ENCODE data around the gene FBLN1.

FBLN1 gene

DNA sequence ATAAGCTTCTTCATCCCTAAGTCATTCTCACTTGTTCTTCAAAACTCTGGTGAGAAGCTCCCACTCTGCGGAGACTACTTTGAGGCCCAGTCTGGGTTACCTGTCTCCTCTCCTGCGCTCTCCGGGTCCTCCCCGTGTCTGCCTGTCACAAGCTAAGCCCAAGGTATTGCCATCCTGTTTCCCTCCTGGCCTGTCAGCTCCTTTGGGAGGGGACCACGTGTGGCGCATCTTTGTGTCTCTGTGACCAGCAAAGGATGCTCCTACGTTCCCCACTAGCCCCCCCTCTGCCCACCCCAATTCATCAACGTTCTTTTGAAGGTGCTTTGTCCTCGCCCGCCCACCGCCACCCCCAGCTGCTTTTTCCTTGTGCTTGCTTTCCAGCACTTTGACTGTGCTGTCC, 31.8 kb upstream of the FBLN1 start:
- Mint-ChIP-seq H3K27me3 (no peaks in the 10 kb centered on the region), H3K36me3 (ENCODE audit: low read depth) (no peaks in the 10 kb centered on the region), H3K9me3 (no peaks in the 10 kb centered on the region), H3K4me1 (ENCODE audit: low read depth) (no peaks in the 10 kb centered on the region), H3K4me3 (no peak overlapping the region), H3K27ac (no peak overlapping the region)

- no peaks in the 10 kb centered on the region for H3K4me1 Mint-ChIP-seq (ENCODE audit: low read depth)
- peaks cover 8% of the 10 kb centered on the region for H3K27me3 Mint-ChIP-seq
- no peak overlapping the region for H3K27ac Mint-ChIP-seq
- H3K36me3 Mint-ChIP-seq (ENCODE audit: low read depth): no peaks in the 10 kb centered on the region
- no peaks in the 10 kb centered on the region for H3K9me3 Mint-ChIP-seq
- no peak overlapping the region for H3K4me3 Mint-ChIP-seq
These were observed 30.3 kb upstream of the FBLN1 start for GRCh38 chr22:45472426-45472825.

GRCh38 chr22:45473626-45474237, 29.0 kb upstream of the FBLN1 start:
- no peaks in the 10 kb centered on the region for H3K36me3 Mint-ChIP-seq (ENCODE audit: low read depth)
- no peaks in the 10 kb centered on the region for H3K4me1 Mint-ChIP-seq (ENCODE audit: low read depth)
- H3K4me3 Mint-ChIP-seq: no peak overlapping the region
- no peak overlapping the region for H3K27ac Mint-ChIP-seq
- no peaks in the 10 kb centered on the region for H3K9me3 Mint-ChIP-seq
- H3K27me3 Mint-ChIP-seq: peaks cover 9% of the 10 kb centered on the region

GRCh38 chr22:45475063-45475747, 27.5 kb upstream of the FBLN1 start:
- no peaks in the 10 kb centered on the region for H3K36me3 Mint-ChIP-seq (ENCODE audit: low read depth)
- no peak overlapping the region for H3K27ac Mint-ChIP-seq
- peaks cover 9% of the 10 kb centered on the region for H3K27me3 Mint-ChIP-seq
- H3K9me3 Mint-ChIP-seq: peaks cover under 1% of the 10 kb centered on the region
- H3K4me1 Mint-ChIP-seq (ENCODE audit: low read depth): no peaks in the 10 kb centered on the region
- H3K4me3 Mint-ChIP-seq: no peak overlapping the region

DNA sequence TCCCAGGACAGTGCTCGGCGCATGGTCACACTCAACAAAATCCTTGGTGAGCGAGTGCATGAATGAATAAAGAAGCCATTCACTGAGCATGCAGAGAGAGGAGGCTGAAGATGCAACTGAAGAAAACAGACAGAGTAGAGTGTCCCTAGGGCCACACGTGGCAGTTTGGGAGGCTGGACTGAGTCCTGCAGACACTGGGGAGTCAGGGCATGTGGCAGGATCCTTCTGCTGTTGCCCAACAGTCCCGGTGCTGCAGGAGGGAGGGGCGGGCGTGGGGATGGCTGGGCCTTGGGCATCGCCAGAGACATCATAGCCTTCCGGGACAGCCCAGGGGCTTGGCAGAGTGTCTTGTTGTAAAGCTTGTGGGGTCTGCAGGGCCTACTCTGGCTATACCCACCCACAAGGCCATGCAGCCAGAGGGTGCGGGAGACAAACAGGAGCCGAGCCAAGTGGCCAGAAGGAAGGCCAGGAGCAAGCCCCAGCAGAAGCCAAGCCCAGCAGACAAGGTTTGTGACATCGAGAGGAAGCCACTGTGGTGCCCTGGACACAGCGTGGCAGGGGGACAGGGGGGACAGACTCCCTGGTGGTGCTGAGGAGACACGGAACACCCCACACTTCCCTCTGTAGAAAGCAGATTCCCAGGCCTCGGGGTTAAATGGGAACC, 26.7 kb upstream of the FBLN1 start:
- no peaks in the 10 kb centered on the region for H3K4me1 Mint-ChIP-seq (ENCODE audit: low read depth)
- H3K36me3 Mint-ChIP-seq (ENCODE audit: low read depth): no peaks in the 10 kb centered on the region
- peaks cover 9% of the 10 kb centered on the region for H3K27me3 Mint-ChIP-seq
- H3K9me3 Mint-ChIP-seq: peaks cover 3% of the 10 kb centered on the region
- no peak overlapping the region for H3K4me3 Mint-ChIP-seq
- no peak overlapping the region for H3K27ac Mint-ChIP-seq

DNA sequence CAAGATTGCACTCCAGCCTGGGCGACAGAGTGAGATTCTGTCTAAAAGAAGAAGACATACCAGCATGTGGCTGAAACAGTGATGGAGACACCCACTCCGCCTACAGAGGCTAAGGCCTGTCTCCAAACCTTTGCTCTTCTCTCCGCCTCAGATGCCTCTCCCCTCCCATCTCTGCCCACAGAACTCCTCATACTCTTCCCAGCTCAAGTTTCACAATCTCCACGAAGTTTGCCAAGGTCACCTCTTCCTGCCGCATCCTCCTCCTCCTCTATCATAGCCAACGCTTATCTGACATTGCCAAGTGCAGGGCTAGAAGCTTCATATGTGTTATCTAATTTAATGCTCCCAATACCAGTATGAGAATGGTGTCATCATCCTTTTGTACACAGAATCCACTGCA, 25.9 kb upstream of the FBLN1 start:
- H3K36me3 Mint-ChIP-seq (ENCODE audit: low read depth): no peaks in the 10 kb centered on the region
- no peaks in the 10 kb centered on the region for H3K4me1 Mint-ChIP-seq (ENCODE audit: low read depth)
- no peak overlapping the region for H3K27ac Mint-ChIP-seq
- H3K4me3 Mint-ChIP-seq: no peak overlapping the region
- H3K9me3 Mint-ChIP-seq: peaks cover 3% of the 10 kb centered on the region
- H3K27me3 Mint-ChIP-seq: peaks cover 9% of the 10 kb centered on the region

DNA sequence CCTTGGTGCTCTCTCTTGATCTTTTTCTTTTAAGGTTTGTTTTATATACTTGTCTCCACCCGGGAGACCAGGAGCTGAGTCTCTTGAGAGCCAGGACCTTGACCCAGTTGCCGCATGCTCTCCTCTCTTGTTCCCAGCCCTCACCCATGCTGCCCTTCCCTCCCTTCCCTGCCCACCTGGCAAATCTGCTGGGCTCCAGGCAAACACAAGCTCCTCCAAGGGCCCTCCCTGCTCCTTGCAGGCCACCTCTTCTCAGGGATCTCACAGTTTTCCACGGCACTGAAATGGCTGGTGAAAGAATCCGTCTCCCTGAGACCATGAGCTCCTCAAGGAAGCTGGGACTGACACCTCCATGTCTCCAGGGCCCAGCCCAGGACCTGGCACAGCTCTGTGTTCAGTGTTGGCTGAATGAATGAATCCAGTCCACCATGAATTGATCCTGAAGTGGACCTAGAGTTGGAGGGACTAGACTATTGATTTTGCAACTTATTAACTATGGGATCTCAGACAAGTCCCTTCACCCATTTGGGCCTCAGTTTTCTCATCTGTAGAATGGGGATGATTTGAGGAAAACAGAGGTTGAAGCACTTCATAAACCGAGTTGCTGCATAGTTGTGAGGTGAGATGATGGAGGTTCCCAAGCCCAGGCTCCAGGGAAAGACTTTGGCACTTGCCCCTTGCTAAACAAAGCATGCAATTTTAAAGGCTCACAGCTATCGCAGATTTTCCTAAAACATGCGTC, 25.1 kb upstream of the FBLN1 start:
- peaks cover 12% of the 10 kb centered on the region for H3K27me3 Mint-ChIP-seq
- H3K36me3 Mint-ChIP-seq (ENCODE audit: low read depth): no peaks in the 10 kb centered on the region
- H3K4me1 Mint-ChIP-seq (ENCODE audit: low read depth): no peaks in the 10 kb centered on the region
- H3K4me3 Mint-ChIP-seq: no peak overlapping the region
- no peak overlapping the region for H3K27ac Mint-ChIP-seq
- peaks cover 3% of the 10 kb centered on the region for H3K9me3 Mint-ChIP-seq

DNA sequence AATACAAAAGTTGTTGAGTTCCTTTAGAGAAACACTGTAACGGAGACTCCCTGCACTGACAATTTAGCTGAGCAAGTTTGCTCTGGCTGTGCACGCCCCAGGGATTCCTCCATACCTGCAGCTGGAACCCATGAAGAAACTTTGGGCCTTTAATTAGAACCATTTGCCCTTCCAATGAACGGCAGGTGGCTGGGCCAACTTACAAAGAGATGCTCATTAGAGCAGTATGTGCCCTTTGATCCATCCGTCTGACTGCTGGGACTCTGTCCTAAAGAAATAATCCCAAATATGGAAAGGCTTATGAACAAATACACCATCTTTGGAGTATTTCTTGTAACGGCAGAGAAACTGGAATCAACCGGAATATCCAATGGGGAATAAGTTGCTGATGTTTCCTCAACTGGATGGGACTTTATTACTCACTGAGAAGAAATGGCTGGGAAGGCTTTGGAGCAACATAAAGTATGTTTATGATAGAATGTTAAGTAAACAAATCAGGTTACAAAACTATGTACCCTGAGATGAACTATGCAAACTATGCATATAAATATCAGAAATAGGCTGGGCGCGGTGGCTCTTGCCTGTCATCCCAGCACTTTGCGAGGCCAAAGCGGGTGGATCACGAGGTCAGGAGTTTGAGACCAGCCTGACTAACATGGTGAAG, 24.4 kb upstream of the FBLN1 start:
- peaks cover 13% of the 10 kb centered on the region for H3K27me3 Mint-ChIP-seq

DNA sequence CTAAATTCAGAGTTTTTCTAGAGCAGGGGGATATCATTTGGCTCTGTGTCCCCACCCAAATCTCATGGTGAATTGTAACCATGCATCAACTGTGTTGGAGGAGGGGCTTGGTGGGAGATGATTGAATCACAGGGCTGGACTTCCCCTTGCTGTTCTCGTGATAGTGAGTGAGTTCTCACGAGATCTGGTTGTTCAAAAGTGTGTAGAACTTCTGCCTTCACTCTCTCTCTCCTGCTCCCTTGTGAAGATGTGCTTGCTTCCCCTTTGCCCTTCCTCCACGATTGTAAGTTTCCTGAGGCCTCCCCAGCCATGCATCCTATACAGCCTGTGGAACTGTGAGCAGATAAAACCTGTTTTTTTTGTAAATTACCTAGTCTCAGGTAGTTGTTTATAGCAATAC, 22.0 kb upstream of the FBLN1 start:
- no peaks in the 10 kb centered on the region for H3K4me1 Mint-ChIP-seq (ENCODE audit: low read depth)
- no peaks in the 10 kb centered on the region for H3K36me3 Mint-ChIP-seq (ENCODE audit: low read depth)
- peaks cover 3% of the 10 kb centered on the region for H3K9me3 Mint-ChIP-seq
- peaks cover 13% of the 10 kb centered on the region for H3K27me3 Mint-ChIP-seq
- no peak overlapping the region for H3K4me3 Mint-ChIP-seq
- no peak overlapping the region for H3K27ac Mint-ChIP-seq

More for the DNA sequence above, 24.4 kb upstream of the FBLN1 start:
- H3K27ac Mint-ChIP-seq: no peak overlapping the region
- no peak overlapping the region for H3K4me3 Mint-ChIP-seq
- no peaks in the 10 kb centered on the region for H3K4me1 Mint-ChIP-seq (ENCODE audit: low read depth)
- no peaks in the 10 kb centered on the region for H3K36me3 Mint-ChIP-seq (ENCODE audit: low read depth)
- H3K9me3 Mint-ChIP-seq: peaks cover 3% of the 10 kb centered on the region

GRCh38 chr22:45481661-45482060, 21.0 kb upstream of the FBLN1 start:
- Mint-ChIP-seq H3K9me3 (peaks cover 3% of the 10 kb centered on the region), H3K27me3 (peaks cover 16% of the 10 kb centered on the region), H3K4me1 (ENCODE audit: low read depth) (no peaks in the 10 kb centered on the region), H3K27ac (no peak overlapping the region), H3K36me3 (ENCODE audit: low read depth) (no peaks in the 10 kb centered on the region), H3K4me3 (no peak overlapping the region)

DNA sequence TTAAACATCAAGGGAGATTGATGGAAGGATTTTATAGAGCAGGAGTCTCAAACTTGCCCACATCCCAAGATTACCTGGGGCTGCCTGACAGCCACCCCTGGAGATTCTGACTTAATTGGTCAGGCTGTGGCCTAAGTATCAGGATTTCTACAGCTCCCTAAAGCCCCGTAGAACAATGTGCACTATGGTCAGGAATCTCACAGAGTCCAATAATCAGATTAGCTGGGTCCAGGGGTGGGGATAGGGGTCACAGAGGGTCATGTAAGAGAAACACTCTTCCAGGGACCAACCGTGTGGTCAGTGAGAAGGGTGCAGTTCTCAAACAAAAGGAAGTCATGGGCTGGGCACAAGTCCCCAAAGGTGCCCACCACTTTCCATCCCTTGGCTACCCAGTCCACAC, 20.5 kb upstream of the FBLN1 start:
- H3K9me3 Mint-ChIP-seq: peaks cover 3% of the 10 kb centered on the region
- no peak overlapping the region for H3K4me3 Mint-ChIP-seq
- H3K27ac Mint-ChIP-seq: no peak overlapping the region
- H3K4me1 Mint-ChIP-seq (ENCODE audit: low read depth): no peaks in the 10 kb centered on the region
- H3K27me3 Mint-ChIP-seq: peaks cover 14% of the 10 kb centered on the region
- no peaks in the 10 kb centered on the region for H3K36me3 Mint-ChIP-seq (ENCODE audit: low read depth)

- Mint-ChIP-seq H3K9me3 (peaks cover 3% of the 10 kb centered on the region), H3K36me3 (ENCODE audit: low read depth) (no peaks in the 10 kb centered on the region), H3K4me1 (ENCODE audit: low read depth) (no peaks in the 10 kb centered on the region), H3K4me3 (no peak overlapping the region), H3K27ac (no peak overlapping the region), H3K27me3 (peaks cover 10% of the 10 kb centered on the region)
These were observed 19.4 kb upstream of the FBLN1 start for GRCh38 chr22:45483319-45483718.

DNA sequence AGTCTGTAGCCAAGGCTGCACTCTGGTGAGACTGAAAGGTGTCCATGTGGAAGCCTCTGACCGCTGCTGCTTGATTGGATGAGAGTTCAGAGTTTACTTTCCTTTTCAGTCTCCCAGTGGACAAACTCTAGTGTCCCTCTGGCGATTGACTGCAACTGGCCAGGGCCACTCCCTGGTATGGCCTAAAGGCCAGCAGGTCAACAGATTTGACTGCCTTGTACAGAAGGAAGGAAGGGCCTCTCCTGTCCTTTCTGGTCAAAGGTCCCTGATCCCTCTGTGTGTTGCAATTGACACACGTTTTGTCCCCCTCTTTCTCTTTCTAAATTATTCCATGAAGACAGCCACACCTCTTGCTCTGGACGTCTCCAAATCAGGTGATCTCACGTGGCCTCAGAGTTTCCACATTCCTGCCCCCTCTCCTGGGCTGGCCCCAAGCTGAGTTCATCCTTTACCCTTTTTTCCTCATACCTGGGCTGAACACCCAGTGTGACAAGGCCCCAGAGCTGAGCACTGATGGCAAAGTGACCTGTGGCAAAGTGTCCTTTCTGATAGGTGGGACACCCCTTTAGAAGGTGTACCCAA, 18.7 kb upstream of the FBLN1 start:
- Mint-ChIP-seq H3K9me3 (peaks cover 3% of the 10 kb centered on the region), H3K27me3 (peaks cover 14% of the 10 kb centered on the region), H3K4me3 (no peak overlapping the region), H3K36me3 (ENCODE audit: low read depth) (no peaks in the 10 kb centered on the region), H3K4me1 (ENCODE audit: low read depth) (no peaks in the 10 kb centered on the region), H3K27ac (no peak overlapping the region)

GRCh38 chr22:45484742-45485141, 17.9 kb upstream of the FBLN1 start:
- no peaks in the 10 kb centered on the region for H3K4me1 Mint-ChIP-seq (ENCODE audit: low read depth)
- H3K36me3 Mint-ChIP-seq (ENCODE audit: low read depth): no peaks in the 10 kb centered on the region
- H3K9me3 Mint-ChIP-seq: peaks cover 3% of the 10 kb centered on the region
- H3K27me3 Mint-ChIP-seq: peaks cover 14% of the 10 kb centered on the region
- no peak overlapping the region for H3K27ac Mint-ChIP-seq
- no peak overlapping the region for H3K4me3 Mint-ChIP-seq
